HepG2 (cell line): Measurements from ENCODE around the gene ZBTB32. TPM values are rescaled to one million over a fixed set of nuclear protein-coding genes. Genes with fewer than 3 reads are reported as not detected.
A peak's percentile ranks its signal among the peaks of the same experiment; 100 is the strongest.

ENCODE experiments used
- CBFB ChIP-seq: sonication (generic); formaldehyde crosslinking; IDR thresholded peaks from 2 replicates; pipeline ENCODE4 v1.4.0; 2020; ENCODE audit warnings: missing genetic modification reagents
- CTCF ChIP-seq: sonication (generic); formaldehyde crosslinking; IDR thresholded peaks from 2 replicates; pipeline ENCODE4 v1.5.0; 2020; ENCODE audit warnings: mild to moderate bottlenecking, missing genetic modification reagents, moderate library complexity
- ERF ChIP-seq: IDR thresholded peaks from 2 replicates; pipeline ENCODE4 v1.6.1; 2018; ENCODE audit warnings: missing biosample characterization, missing genetic modification reagents
- HMGA1 ChIP-seq: sonication (generic); formaldehyde crosslinking; conservative IDR thresholded peaks from 2 replicates; pipeline ENCODE4 v1.4.0; 2020; ENCODE audit warnings: missing genetic modification reagents
- IKZF5 ChIP-seq: IDR thresholded peaks from 2 replicates; pipeline ENCODE4 v1.6.1; 2018; ENCODE audit warnings: missing genetic modification reagents, mild to moderate bottlenecking, missing compliant biosample characterization
- MAFF ChIP-seq: IDR thresholded peaks from 2 replicates; pipeline ENCODE4 v1.6.1; 2011; ENCODE audit warnings: low read depth, low read length, improper control_type of control experiment
- MZF1 ChIP-seq: sonication (generic); formaldehyde crosslinking; IDR thresholded peaks from 2 replicates; pipeline ENCODE4 v1.8.1; 2023; ENCODE audit warnings: mild to moderate bottlenecking, missing genetic modification reagents, borderline replicate concordance
- NFE2L2 ChIP-seq: fragments of 150-350 bp; IDR thresholded peaks from 2 replicates; pipeline ENCODE4 v1.6.1; 2014; ENCODE audit warnings: low read length
- PHF20 ChIP-seq: sonication (generic); formaldehyde crosslinking; IDR thresholded peaks from 2 replicates; pipeline ENCODE4 v1.5.0; 2020; ENCODE audit warnings: mild to moderate bottlenecking, missing genetic modification reagents
- RFXAP ChIP-seq: sonication (generic); formaldehyde crosslinking; IDR thresholded peaks from 2 replicates; pipeline ENCODE4 v1.4.0; 2020; ENCODE audit warnings: missing genetic modification reagents, borderline replicate concordance
- SRSF1 ChIP-seq: fragments of 200-400 bp; formaldehyde crosslinking; optimal IDR thresholded peaks from 2 replicates; pipeline ENCODE3; 2017; ENCODE audit warnings: mild to moderate bottlenecking, low read depth, low read length, moderate library complexity
- TEF ChIP-seq: sonication (generic); formaldehyde crosslinking; IDR thresholded peaks from 2 replicates; pipeline ENCODE4 v1.5.0; 2020; ENCODE audit warnings: missing genetic modification reagents
- TFDP1 ChIP-seq: IDR thresholded peaks from 2 replicates; pipeline ENCODE4 v1.6.1; 2016; ENCODE audit warnings: missing compliant biosample characterization, missing genetic modification reagents, borderline replicate concordance
- ZNF160 ChIP-seq: sonication (generic); formaldehyde crosslinking; IDR thresholded peaks from 2 replicates; pipeline ENCODE4 v1.8.0; 2022; ENCODE audit warnings: mild to moderate bottlenecking, inconsistent platforms, missing genetic modification reagents
- ZNF766 ChIP-seq: sonication (generic); formaldehyde crosslinking; IDR thresholded peaks from 2 replicates; pipeline ENCODE4 v1.5.0; 2020; ENCODE audit warnings: missing genetic modification reagents, borderline replicate concordance
- ZNF770 ChIP-seq: sonication (generic); formaldehyde crosslinking; IDR thresholded peaks from 2 replicates; pipeline ENCODE4 v1.5.0; 2020; ENCODE audit warnings: mild to moderate bottlenecking, missing genetic modification reagents
- polyA plus RNA-seq, 8 experiments: library from polyadenylated mRNA; depleted of rRNA in 3 of 8; stranded (reverse) in 7 of 8; unstranded in 1 of 8; fragments of >200 nt; fragmentation: Illumina TruSeq in 4 of 8; extraction: Trizol in 4 of 8; gene quantifications; 2 replicates each; pipeline versions ENCODE4 v1.2.1 to v1.2.3, GENCODE V29; 2011 to 2016; ENCODE audit warnings: low read depth in 4 of 8, missing spikeins in 1 of 8, mixed read lengths in 1 of 8; ENCODE audit not compliant: insufficient read depth in 1 of 8
- total RNA-seq, 5 experiments: library from RNA; depleted of rRNA; stranded (reverse); fragments of >200 nt; fragmentation: Illumina TruSeq; extraction: Trizol; gene quantifications; 2 replicates each; pipeline ENCODE4 v1.2.3, GENCODE V29; 2016; ENCODE audit warnings: low read depth in 1 of 5
- TF ChIP-seq, protein P1 (sequence below): sonication (generic); formaldehyde crosslinking; conservative IDR thresholded peaks from 2 replicates; pipeline ENCODE4 v1.4.0; 2020; ENCODE audit warnings: missing genetic modification reagents
- TF ChIP-seq, protein P2 (sequence below): sonication (generic); formaldehyde crosslinking; IDR thresholded peaks from 2 replicates; pipeline ENCODE4 v1.5.0; 2020; ENCODE audit warnings: missing genetic modification reagents

ZBTB32 gene
- total and polyA plus RNA-seq, 2 of the 13 experiments (the other 11 are each of a cell fraction or from before 2014, with no cell fraction given): not detected

DNA sequence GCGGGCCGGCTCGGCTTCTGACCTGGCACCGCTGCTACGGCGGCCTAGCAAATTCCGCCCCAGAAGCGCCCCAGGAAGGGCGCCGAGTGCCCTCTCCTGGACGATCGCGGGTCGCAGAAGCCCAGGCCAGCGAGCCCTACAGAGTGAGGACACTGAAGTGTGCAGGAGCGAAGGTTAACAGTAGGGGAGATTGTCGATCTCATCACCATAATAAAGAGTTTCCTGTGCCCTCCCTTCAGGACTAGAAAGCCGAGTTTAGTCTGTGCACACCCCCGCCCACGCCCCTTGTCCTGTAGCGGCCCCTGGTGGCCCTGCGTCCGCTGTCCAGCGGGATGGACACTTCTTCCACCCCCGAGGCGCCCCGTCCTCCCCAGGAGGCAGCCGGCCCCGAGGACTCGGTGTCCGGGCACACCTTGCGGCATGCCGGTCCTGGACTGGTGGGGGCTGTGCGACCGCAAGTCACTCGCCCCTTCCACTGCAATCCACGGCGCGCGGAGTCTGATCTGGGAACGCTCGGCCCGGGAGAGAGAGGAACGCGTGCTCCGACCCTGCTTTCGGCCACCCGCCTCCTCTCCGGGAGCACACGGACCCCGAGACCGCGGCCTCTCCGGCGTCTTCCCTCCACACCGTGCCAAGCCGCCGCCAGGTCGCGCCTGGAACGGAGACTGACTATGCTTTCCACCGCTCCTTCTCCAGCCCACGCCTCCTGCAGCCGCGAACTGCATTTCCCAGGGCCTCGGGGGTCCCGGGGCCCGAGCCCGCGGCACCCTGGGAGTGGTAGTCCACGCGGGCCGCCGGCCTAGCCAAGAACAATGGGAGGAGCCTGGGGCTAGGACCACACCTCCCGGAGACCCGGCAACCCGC lies 12.7 kb downstream of the ZBTB32 start (continued):
- peak; percentile 77; the same call in 1 of the 2 replicates for TF ChIP-seq ZNF770 (CRISPR knock-in tag)
- TF ChIP-seq ZNF766: peak; percentile 62; the same call in 1 of the 2 replicates
- no peak; the same call in 1 of the 2 replicates for TF ChIP-seq RFXAP (CRISPR knock-in tag)
- TF ChIP-seq TFDP1 (CRISPR knock-in tag): no peak; the same call in 1 of the 2 replicates
- no peak; the same call in 1 of the 2 replicates for TF ChIP-seq CBFB (CRISPR knock-in tag)
- peak; percentile 54 for TF ChIP-seq SRSF1
- TF ChIP-seq TEF (CRISPR knock-in tag): no peak
- TF ChIP-seq NFE2L2: no peak
- TF ChIP-seq IKZF5: peak; percentile 42; the same call in 1 of the 2 replicates
- TF ChIP-seq HMGA1 (CRISPR knock-in tag): no peak
- TF ChIP-seq, protein P1, sequence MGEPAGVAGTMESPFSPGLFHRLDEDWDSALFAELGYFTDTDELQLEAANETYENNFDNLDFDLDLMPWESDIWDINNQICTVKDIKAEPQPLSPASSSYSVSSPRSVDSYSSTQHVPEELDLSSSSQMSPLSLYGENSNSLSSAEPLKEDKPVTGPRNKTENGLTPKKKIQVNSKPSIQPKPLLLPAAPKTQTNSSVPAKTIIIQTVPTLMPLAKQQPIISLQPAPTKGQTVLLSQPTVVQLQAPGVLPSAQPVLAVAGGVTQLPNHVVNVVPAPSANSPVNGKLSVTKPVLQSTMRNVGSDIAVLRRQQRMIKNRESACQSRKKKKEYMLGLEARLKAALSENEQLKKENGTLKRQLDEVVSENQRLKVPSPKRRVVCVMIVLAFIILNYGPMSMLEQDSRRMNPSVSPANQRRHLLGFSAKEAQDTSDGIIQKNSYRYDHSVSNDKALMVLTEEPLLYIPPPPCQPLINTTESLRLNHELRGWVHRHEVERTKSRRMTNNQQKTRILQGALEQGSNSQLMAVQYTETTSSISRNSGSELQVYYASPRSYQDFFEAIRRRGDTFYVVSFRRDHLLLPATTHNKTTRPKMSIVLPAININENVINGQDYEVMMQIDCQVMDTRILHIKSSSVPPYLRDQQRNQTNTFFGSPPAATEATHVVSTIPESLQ (CRISPR knock-in tag): no peak; the same call in 1 of the 2 replicates
- TF ChIP-seq, protein P2, sequence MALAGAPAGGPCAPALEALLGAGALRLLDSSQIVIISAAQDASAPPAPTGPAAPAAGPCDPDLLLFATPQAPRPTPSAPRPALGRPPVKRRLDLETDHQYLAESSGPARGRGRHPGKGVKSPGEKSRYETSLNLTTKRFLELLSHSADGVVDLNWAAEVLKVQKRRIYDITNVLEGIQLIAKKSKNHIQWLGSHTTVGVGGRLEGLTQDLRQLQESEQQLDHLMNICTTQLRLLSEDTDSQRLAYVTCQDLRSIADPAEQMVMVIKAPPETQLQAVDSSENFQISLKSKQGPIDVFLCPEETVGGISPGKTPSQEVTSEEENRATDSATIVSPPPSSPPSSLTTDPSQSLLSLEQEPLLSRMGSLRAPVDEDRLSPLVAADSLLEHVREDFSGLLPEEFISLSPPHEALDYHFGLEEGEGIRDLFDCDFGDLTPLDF (CRISPR knock-in tag): peak; percentile 66; the same call in 1 of the 2 replicates
- peak; percentile 64 for TF ChIP-seq ERF (CRISPR knock-in tag)
- peak; percentile 54 for TF ChIP-seq PHF20 (CRISPR knock-in tag)
- peak; percentile 89 for TF ChIP-seq CTCF (CRISPR knock-in tag)
- no peak for TF ChIP-seq MAFF
- TF ChIP-seq MZF1 (CRISPR knock-in tag): no peak
- peak; percentile 67; the same call in 1 of the 2 replicates for TF ChIP-seq ZNF160
